ENCODE results near the gene CNTN4. TPM values are rescaled to one million over a fixed set of nuclear protein-coding genes. Genes with fewer than 3 reads are reported as not detected.

The CNTN4 gene
- 0.17 and 0.33 TPM in 2 replicates for total RNA-seq

DNA sequence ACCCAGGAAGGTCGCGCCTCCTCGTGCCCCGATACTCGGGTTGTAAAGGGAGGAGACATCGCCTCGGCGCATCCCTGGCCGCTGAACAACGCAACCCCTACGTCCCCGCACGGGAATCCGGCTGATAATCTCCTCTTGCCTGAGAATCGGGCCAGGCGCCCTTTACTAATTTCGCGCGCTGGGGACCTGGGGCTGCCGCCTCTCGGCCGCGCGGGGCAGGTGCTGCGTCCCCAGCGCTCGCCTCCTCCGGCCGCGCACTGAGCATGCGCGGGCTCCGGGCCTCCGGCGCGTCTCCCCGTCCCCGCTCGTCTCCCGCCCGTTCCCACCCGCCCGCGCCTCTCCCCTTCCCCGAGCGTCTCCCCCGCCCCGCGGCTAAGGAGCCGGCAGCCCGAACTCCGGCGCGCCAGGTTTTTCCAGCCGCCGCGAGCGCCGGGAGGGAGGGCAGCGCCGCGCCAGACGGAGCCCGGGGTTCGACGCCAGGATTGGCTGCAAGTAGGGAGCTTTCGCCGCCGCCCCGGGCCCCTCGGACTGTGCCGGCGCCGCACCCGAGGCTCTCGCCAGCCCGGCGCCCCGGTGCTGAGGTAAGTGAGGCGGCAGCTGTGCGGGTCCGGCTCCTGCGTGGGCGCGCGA is at the start of gene CNTN4:
CNTN4 (plus strand) TSS at position 469 of the 630 bp plus-strand sequence.

